Activated CD4-positive, alpha-beta T cell treated with anti-CD3 and anti-CD28 coated beads, Interleukin-2, amount 10 ng/mL, durations not matched to agents 7 days and 5 days (primary cell): ENCODE data around the gene DNAJB6. TPM values are rescaled to one million over a fixed set of nuclear protein-coding genes. Genes with fewer than 3 reads are reported as not detected.

Source experiments
- CTCF ChIA-PET: fragments of 350-600 bp; sonication (Branson Sonifier 250); formaldehyde crosslinking; loops from one replicate; lab custom pipeline; 2021; ENCODE audit warnings: antibody characterized with exemption; lab: Charles Lee
- POLR2A ChIA-PET: fragments of 350-600 bp; sonication (Branson Sonifier 250); formaldehyde crosslinking; loops from one replicate; lab custom pipeline; 2021; ENCODE audit warnings: antibody characterized with exemption; lab: Charles Lee
- DNase-seq: peaks from one replicate; pipeline ENCODE4 v3.0.0-alpha.2; 2020
- H3K27ac Mint-ChIP-seq: one replicate; pipeline ENCODE4 v1.8.0; 2021; ENCODE audit warnings: mild to moderate bottlenecking, moderate library complexity, mixed read lengths
- H3K27me3 Mint-ChIP-seq: one replicate; pipeline ENCODE4 v1.8.0; 2021; ENCODE audit warnings: mixed read lengths
- H3K36me3 Mint-ChIP-seq: one replicate; pipeline ENCODE4 v1.8.0; 2021; ENCODE audit warnings: low read depth, mixed read lengths
- H3K4me1 Mint-ChIP-seq: one replicate; pipeline ENCODE4 v1.8.0; 2021; ENCODE audit warnings: mixed read lengths
- H3K4me3 Mint-ChIP-seq: one replicate; pipeline ENCODE4 v1.8.0; 2021; ENCODE audit warnings: mild to moderate bottlenecking, moderate library complexity, mixed read lengths
- H3K9me3 Mint-ChIP-seq: one replicate; pipeline ENCODE4 v1.8.0; 2021; ENCODE audit warnings: mixed read lengths
- total RNA-seq, 2 experiments: library from RNA; stranded (reverse); gene quantifications; one replicate each; pipeline ENCODE4 v1.2.3, GENCODE V29; 2021

Gene DNAJB6
- total RNA-seq, 2 experiments from 2014 or later: 67.8 to 68.9 TPM

GRCh38 chr7:157403646-157404401 is 67.0 kb downstream of the DNAJB6 start:
- no peaks in the 10 kb centered on the region for H3K27me3 Mint-ChIP-seq
- DNase-seq: no peak
- ChIA-PET POLR2A (interaction anchor here (0.6 kb wide), 1 partner anchor 447 kb away, joined by 3 read pairs; no protein-coding TSS in a partner anchor), CTCF (interaction anchor here (0.8 to 1.4 kb wide), 3 partner anchors 17 to 52 kb away, joined by 3 read pairs; no protein-coding TSS in a partner anchor)
- H3K4me3 Mint-ChIP-seq: no peak overlapping the region
- H3K27ac Mint-ChIP-seq: no peak overlapping the region
- H3K4me1 Mint-ChIP-seq: peaks cover 22% of the 10 kb centered on the region
- peaks cover 6% of the 10 kb centered on the region for H3K36me3 Mint-ChIP-seq
- H3K9me3 Mint-ChIP-seq: no peaks in the 10 kb centered on the region

GRCh38 chr7:157404845-157405481 is 68.2 kb downstream of the DNAJB6 start:
- Mint-ChIP-seq H3K4me1 (peaks cover 20% of the 10 kb centered on the region), H3K27ac (no peak overlapping the region), H3K27me3 (no peaks in the 10 kb centered on the region), H3K36me3 (peaks cover 6% of the 10 kb centered on the region), H3K4me3 (no peak overlapping the region), H3K9me3 (no peaks in the 10 kb centered on the region)
- ChIA-PET CTCF (interaction anchor here (1.0 to 1.4 kb wide), 2 partner anchors 11 to 18 kb away, joined by 3 read pairs; no protein-coding TSS in a partner anchor), POLR2A (no interaction called here)
- peak; percentile 29 for DNase-seq

- H3K4me3 Mint-ChIP-seq: no peak overlapping the region
- H3K27ac Mint-ChIP-seq: no peak overlapping the region
- no peaks in the 10 kb centered on the region for H3K9me3 Mint-ChIP-seq
- ChIA-PET CTCF (interaction anchor here (1.0 kb wide), 1 partner anchor 10 kb away, joined by 3 read pairs; no protein-coding TSS in a partner anchor), POLR2A (interaction anchor here (0.6 kb wide), 1 partner anchor 15 kb away, joined by 3 read pairs; no protein-coding TSS in a partner anchor)
- no peak for DNase-seq
- peaks cover 4% of the 10 kb centered on the region for H3K36me3 Mint-ChIP-seq
- H3K27me3 Mint-ChIP-seq: no peaks in the 10 kb centered on the region
- H3K4me1 Mint-ChIP-seq: peaks cover 20% of the 10 kb centered on the region
These were observed 68.7 kb downstream of the DNAJB6 start for GRCh38 chr7:157405501-157405900.

- Mint-ChIP-seq H3K4me3 (no peak overlapping the region), H3K36me3 (peaks cover 3% of the 10 kb centered on the region), H3K27me3 (no peaks in the 10 kb centered on the region), H3K9me3 (no peaks in the 10 kb centered on the region), H3K4me1 (peaks cover 20% of the 10 kb centered on the region), H3K27ac (no peak overlapping the region)
- ChIA-PET CTCF (interaction anchor here (0.6 to 1.0 kb wide), 3 partner anchors 9 to 501 kb away, joined by 3 to 4 read pairs (median 3); no protein-coding TSS in a partner anchor), POLR2A (interaction anchor here (0.6 kb wide), 1 partner anchor 15 kb away, joined by 3 read pairs; no protein-coding TSS in a partner anchor)
- no peak for DNase-seq
These were observed 69.4 kb downstream of the DNAJB6 start for GRCh38 chr7:157405914-157406810.

GRCh38 chr7:157406971-157407370 is 70.2 kb downstream of the DNAJB6 start:
- no peaks in the 10 kb centered on the region for H3K36me3 Mint-ChIP-seq
- POLR2A ChIA-PET: no interaction called here
- CTCF ChIA-PET: interaction anchor here (0.9 to 1.2 kb wide), 2 partner anchors 12 to 16 kb away, joined by 3 read pairs; no protein-coding TSS in a partner anchor
- no peak overlapping the region for H3K27ac Mint-ChIP-seq
- peaks cover 21% of the 10 kb centered on the region for H3K4me1 Mint-ChIP-seq
- no peaks in the 10 kb centered on the region for H3K27me3 Mint-ChIP-seq
- no peak overlapping the region for H3K4me3 Mint-ChIP-seq
- DNase-seq: no peak
- H3K9me3 Mint-ChIP-seq: no peaks in the 10 kb centered on the region

GRCh38 chr7:157407512-157408257 is 70.9 kb downstream of the DNAJB6 start:
- DNase-seq: no peak
- Mint-ChIP-seq H3K36me3 (no peaks in the 10 kb centered on the region), H3K27me3 (no peaks in the 10 kb centered on the region), H3K27ac (no peak overlapping the region), H3K4me1 (peaks cover 21% of the 10 kb centered on the region), H3K9me3 (no peaks in the 10 kb centered on the region), H3K4me3 (no peak overlapping the region)
- ChIA-PET POLR2A (no interaction called here), CTCF (interaction anchor here (1.2 kb wide), 1 partner anchor 17 kb away, joined by 3 read pairs; no protein-coding TSS in a partner anchor)

- Mint-ChIP-seq H3K4me3 (no peak overlapping the region), H3K36me3 (no peaks in the 10 kb centered on the region)
These were observed 71.7 kb downstream of the DNAJB6 start for GRCh38 chr7:157408258-157409101.

GRCh38 chr7:157409149-157409752 is 72.4 kb downstream of the DNAJB6 start:
- H3K36me3 Mint-ChIP-seq: no peaks in the 10 kb centered on the region
- CTCF ChIA-PET: no interaction called here

More at GRCh38 chr7:157408258-157409101, 71.7 kb downstream of the DNAJB6 start:
- Mint-ChIP-seq H3K27ac (no peak overlapping the region), H3K9me3 (no peaks in the 10 kb centered on the region), H3K4me1 (peaks cover 13% of the 10 kb centered on the region), H3K27me3 (no peaks in the 10 kb centered on the region)
- DNase-seq: no peak
- ChIA-PET CTCF (no interaction called here), POLR2A (no interaction called here)

GRCh38 chr7:157409753-157410727 is 73.2 kb downstream of the DNAJB6 start:
- no peak overlapping the region for H3K4me3 Mint-ChIP-seq
- H3K9me3 Mint-ChIP-seq: no peaks in the 10 kb centered on the region
- no peak for DNase-seq
- ChIA-PET CTCF (no interaction called here), POLR2A (no interaction called here)
- H3K27me3 Mint-ChIP-seq: no peaks in the 10 kb centered on the region
- peaks cover 7% of the 10 kb centered on the region for H3K4me1 Mint-ChIP-seq
- no peaks in the 10 kb centered on the region for H3K36me3 Mint-ChIP-seq
- peak overlapping the region; percentile 31 for H3K27ac Mint-ChIP-seq

More at GRCh38 chr7:157409149-157409752, 72.4 kb downstream of the DNAJB6 start:
- H3K9me3 Mint-ChIP-seq: no peaks in the 10 kb centered on the region
- H3K27ac Mint-ChIP-seq: no peak overlapping the region
- peaks cover 12% of the 10 kb centered on the region for H3K4me1 Mint-ChIP-seq
- DNase-seq: no peak
- no peaks in the 10 kb centered on the region for H3K27me3 Mint-ChIP-seq
- no peak overlapping the region for H3K4me3 Mint-ChIP-seq
- POLR2A ChIA-PET: no interaction called here
